NT2/D1 (cell line): ENCODE measurements around the gene LCMT2.

Source experiments
- YY1 ChIP-seq: IDR thresholded peaks from 2 replicates; pipeline ENCODE4 v1.6.1; 2011; ENCODE audit not compliant: insufficient read length, insufficient read depth
- ZNF274 ChIP-seq: IDR thresholded peaks from 2 replicates; pipeline ENCODE4 v1.6.1; 2011; ENCODE audit warnings: mild to moderate bottlenecking, low read depth, low read length

GRCh38 chr15:43378601-43379000 lies 48.2 kb upstream of the LCMT2 start:
- no peak for TF ChIP-seq ZNF274
- TF ChIP-seq YY1, result no peak
